ENCODE measurements around the gene HMGCS1.
"Not testable (repeated sequence)": the region's sequence is repeated elsewhere in the genome, so short reads cannot be mapped to it uniquely, and the experiment has no call there.

The HMGCS1 gene

GRCh38 chr5:43313854-43314457 is 744 bp upstream of the HMGCS1 start:
- H3K4me3 ChIP-seq (ENCODE audit: low read depth, low read length): peak overlapping the region; percentile 48
- TF ChIP-seq CTCF (IDR thresholded peaks at IDR 0.05; ENCODE audit: low read depth, low read length): no peak

- peak overlapping the region; percentile 70 for H3K4me3 ChIP-seq (ENCODE audit: low read depth, low read length)
- TF ChIP-seq CTCF (IDR thresholded peaks at IDR 0.05; ENCODE audit: low read depth, low read length): no peak
Observed at GRCh38 chr5:43312699-43313034, 545 bp downstream of the HMGCS1 start.

- H3K4me3 ChIP-seq (ENCODE audit: low read depth, low read length): peak overlapping the region; percentile 70
- TF ChIP-seq CTCF (IDR thresholded peaks at IDR 0.05; ENCODE audit: low read depth, low read length): no peak
Observed at GRCh38 chr5:43312076-43312661, 1.0 kb downstream of the HMGCS1 start.

GRCh38 chr5:43309637-43310036 is 3.6 kb downstream of the HMGCS1 start:
- H3K4me3 ChIP-seq (ENCODE audit: low read depth, low read length): no peak overlapping the region
- no peak for TF ChIP-seq CTCF (IDR thresholded peaks at IDR 0.05; ENCODE audit: low read depth, low read length)

- no peak overlapping the region for H3K4me3 ChIP-seq (ENCODE audit: low read depth, low read length)
- no peak for TF ChIP-seq CTCF (IDR thresholded peaks at IDR 0.05; ENCODE audit: low read depth, low read length)
Observed at GRCh38 chr5:43309122-43309521, 4.1 kb downstream of the HMGCS1 start.

- H3K4me3 ChIP-seq (ENCODE audit: low read depth, low read length): not testable (repeated sequence)
Observed at GRCh38 chr5:43306954-43307353, 6.3 kb downstream of the HMGCS1 start.

GRCh38 chr5:43305948-43306565 is 7.2 kb downstream of the HMGCS1 start:
- no peak overlapping the region for H3K4me3 ChIP-seq (ENCODE audit: low read depth, low read length)
- TF ChIP-seq CTCF (IDR thresholded peaks at IDR 0.05; ENCODE audit: low read depth, low read length): peak; percentile 52; the same call in 1 of the 2 replicates
